ENCODE data around the gene GSG1.

DNA sequence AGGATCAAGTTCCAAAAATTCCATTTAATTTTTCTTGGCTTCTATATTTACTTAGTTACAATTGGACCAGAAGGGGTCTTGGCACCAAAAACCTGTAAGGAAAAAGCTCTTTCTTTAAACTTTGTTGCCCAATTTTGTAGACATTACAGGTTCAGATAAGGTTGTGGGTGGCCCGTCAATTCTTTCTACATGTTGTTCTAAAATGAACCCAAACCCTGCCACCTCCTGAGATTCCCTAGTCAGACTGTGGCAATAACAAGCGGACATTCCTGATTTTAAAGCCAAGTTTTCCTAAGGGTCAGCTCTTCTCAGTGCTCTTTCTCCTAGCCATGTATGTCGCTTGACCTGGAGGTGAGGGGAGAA lies 45.0 kb upstream of the GSG1 start:
- TF ChIP-seq, protein P1, sequence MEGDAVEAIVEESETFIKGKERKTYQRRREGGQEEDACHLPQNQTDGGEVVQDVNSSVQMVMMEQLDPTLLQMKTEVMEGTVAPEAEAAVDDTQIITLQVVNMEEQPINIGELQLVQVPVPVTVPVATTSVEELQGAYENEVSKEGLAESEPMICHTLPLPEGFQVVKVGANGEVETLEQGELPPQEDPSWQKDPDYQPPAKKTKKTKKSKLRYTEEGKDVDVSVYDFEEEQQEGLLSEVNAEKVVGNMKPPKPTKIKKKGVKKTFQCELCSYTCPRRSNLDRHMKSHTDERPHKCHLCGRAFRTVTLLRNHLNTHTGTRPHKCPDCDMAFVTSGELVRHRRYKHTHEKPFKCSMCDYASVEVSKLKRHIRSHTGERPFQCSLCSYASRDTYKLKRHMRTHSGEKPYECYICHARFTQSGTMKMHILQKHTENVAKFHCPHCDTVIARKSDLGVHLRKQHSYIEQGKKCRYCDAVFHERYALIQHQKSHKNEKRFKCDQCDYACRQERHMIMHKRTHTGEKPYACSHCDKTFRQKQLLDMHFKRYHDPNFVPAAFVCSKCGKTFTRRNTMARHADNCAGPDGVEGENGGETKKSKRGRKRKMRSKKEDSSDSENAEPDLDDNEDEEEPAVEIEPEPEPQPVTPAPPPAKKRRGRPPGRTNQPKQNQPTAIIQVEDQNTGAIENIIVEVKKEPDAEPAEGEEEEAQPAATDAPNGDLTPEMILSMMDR (IDR thresholded peaks at IDR 0.05): no peak
- no peak for TF ChIP-seq ZFX (IDR thresholded peaks at IDR 0.05; ENCODE audit: borderline replicate concordance)

All from 22Rv1 (cell line).